ENCODE measurements around the gene PRLH.

DNA sequence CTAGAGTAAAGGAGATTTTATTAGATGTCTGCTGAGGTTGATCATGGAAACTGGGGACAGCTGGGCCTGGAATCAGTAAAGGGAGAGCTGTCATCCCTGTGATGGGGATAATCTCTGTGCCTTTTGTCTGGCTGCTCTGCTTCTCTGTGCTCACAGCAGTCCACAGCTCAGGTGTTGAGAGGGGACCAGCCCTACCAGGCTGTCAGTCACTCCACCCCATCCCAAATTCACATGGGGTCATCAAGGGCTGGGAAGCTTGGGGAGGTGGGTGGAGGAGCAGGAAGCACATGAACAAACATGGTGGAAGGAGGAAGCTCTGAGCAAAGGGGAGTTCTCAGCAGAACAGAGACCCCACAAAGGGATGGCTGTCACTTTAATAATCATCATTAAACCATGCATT lies 47.3 kb downstream of the PRLH start:
- TF ChIP-seq, protein P1, sequence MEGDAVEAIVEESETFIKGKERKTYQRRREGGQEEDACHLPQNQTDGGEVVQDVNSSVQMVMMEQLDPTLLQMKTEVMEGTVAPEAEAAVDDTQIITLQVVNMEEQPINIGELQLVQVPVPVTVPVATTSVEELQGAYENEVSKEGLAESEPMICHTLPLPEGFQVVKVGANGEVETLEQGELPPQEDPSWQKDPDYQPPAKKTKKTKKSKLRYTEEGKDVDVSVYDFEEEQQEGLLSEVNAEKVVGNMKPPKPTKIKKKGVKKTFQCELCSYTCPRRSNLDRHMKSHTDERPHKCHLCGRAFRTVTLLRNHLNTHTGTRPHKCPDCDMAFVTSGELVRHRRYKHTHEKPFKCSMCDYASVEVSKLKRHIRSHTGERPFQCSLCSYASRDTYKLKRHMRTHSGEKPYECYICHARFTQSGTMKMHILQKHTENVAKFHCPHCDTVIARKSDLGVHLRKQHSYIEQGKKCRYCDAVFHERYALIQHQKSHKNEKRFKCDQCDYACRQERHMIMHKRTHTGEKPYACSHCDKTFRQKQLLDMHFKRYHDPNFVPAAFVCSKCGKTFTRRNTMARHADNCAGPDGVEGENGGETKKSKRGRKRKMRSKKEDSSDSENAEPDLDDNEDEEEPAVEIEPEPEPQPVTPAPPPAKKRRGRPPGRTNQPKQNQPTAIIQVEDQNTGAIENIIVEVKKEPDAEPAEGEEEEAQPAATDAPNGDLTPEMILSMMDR (IDR thresholded peaks at IDR 0.05; ENCODE audit: low read depth, low read length): no peak
- TF ChIP-seq POLR2A (IDR thresholded peaks at IDR 0.05; ENCODE audit: extremely low read depth, insufficient read length): no peak
- TF ChIP-seq, protein P2, sequence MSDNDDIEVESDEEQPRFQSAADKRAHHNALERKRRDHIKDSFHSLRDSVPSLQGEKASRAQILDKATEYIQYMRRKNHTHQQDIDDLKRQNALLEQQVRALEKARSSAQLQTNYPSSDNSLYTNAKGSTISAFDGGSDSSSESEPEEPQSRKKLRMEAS (IDR thresholded peaks at IDR 0.05; ENCODE audit: low read depth, low read length): no peak

Data from NB4 (cell line).